Measurements from ENCODE around the gene ACP1. TPM values are rescaled to one million over a fixed set of nuclear protein-coding genes. Genes with fewer than 3 reads are reported as not detected.

Gene ACP1
- polyA plus RNA-seq, 4 donors, result 140 to 163 (median 150) TPM

GRCh38 chr2:254241-254640 is 10.5 kb upstream of the ACP1 start:
- no peak for DNase-seq (ENCODE audit: low read depth in 4 of 4, low spot score in 2 of 4)

- DNase-seq (ENCODE audit: low read depth in 4 of 4, low spot score in 2 of 4), result no peak
These were observed 9.6 kb upstream of the ACP1 start for GRCh38 chr2:255195-255594.

GRCh38 chr2:256094-256493 is 8.7 kb upstream of the ACP1 start:
- DNase-seq (ENCODE audit: low read depth in 4 of 4, low spot score in 2 of 4), result no peak

DNA sequence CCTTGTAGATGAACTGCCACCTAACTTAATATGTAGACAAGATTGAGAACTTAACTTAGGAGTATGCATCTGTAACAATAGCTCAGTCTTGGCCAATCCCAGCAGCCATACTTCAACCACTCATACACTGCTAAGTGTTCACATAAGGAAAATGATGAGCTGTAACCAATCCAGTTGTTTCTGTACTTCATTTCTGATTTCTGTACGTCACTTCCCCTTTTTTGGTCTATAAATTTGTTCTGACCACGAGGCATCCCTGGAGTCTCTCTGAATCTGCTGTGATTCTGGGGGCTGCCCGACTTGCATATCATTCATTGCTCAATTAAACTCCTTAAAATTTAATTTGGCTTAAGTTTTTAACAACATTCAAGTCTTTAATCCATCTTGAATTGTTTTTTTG is 7.3 kb upstream of the ACP1 start:
- DNase-seq (ENCODE audit: low read depth in 4 of 4, low spot score in 2 of 4), result no peak

- no peak for DNase-seq (ENCODE audit: low read depth in 4 of 4, low spot score in 2 of 4)
These were observed 6.9 kb upstream of the ACP1 start for GRCh38 chr2:257842-258241.

DNA sequence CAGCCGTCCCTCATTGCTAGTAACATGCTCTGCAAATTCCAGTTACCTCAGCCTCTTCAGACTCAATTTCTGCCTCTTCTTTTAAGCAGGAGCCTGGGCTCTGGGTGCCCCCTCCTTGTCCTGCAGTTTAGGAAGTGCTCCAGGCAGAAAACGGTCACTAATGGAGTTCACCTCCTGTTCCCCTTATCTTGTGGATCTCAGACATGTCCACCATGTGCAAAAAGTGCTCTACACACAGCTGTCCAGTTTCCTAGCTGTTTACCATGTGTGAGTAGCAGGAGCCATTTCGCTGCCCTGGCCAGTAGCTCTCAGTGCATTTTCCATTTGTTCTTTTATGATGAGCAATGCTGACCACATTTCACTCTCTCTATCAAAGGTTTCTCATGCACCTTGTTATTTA is 5.8 kb upstream of the ACP1 start:
- no peak for DNase-seq (ENCODE audit: low read depth in 4 of 4, low spot score in 2 of 4)

DNA sequence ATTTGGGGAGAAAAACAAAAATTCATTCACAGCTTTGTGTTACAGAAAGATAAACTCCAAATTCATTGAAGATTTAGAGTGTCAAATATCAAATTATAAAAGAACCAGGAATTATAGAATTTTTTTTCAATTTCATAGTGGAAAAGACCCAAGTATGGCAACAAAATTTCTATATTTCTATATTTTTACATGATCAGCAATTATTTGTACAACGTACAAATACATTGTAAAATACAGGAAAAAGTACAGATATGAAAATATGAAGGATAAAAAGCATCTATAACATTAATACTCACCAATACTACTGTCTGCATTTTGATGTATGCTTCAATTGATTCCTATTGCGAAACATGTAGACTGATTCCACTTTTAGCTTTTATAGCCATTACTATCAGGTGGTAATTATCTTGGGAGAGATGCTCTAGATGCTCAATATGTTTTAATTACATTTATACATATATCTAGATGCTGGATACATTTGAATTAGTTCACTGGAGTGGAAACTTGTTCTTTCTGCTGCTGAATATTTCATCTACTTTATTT is 4.9 kb upstream of the ACP1 start:
- no peak for DNase-seq (ENCODE audit: low read depth in 4 of 4, low spot score in 2 of 4)

GRCh38 chr2:260507-261161 is 4.1 kb upstream of the ACP1 start:
- DNase-seq (ENCODE audit: low read depth in 4 of 4, low spot score in 2 of 4), result no peak

- DNase-seq (ENCODE audit: low read depth in 4 of 4, low spot score in 2 of 4), result no peak
These were observed 2.6 kb upstream of the ACP1 start for GRCh38 chr2:262117-262516.

DNA sequence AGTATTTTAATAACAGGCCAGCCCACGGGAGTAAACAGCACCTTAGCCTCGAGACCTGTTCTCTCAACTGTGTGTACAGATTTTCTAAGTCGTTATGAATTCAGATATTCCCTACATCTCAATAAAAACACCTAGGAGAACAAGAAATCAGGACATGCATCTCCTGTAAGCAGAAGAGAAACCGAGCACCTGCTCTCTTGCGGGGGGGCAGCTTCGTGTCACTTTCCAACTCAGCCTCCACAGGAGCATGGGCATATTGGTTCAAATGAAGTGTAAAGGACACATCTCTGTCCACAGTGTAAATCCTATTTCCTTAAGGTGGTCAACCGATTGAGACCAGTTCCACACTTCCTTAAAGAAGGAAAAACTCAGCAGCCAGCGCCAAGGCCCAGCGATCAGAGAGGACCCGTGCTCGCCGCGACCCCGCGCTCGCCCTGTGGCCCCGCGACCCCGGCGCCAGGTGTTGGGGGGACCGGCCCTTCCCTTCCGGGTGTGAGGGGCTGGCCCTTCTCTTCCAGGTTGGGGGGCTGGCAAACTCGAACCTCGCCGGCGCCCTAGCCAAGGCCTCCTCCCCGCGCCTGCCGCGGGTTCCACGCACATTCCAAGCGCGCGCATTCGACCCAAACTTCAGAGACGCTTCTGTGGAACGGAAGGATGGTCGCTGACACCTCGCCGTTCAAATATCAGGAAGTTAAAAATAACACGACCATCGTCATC is 1.6 kb upstream of the ACP1 start:
- DNase-seq (ENCODE audit: low read depth in 4 of 4, low spot score in 2 of 4), result no peak

- no peak for DNase-seq (ENCODE audit: low read depth in 4 of 4, low spot score in 2 of 4)
These were observed 814 bp upstream of the ACP1 start, which contains the start of gene SH3YL1 for GRCh38 chr2:263774-264492. TSS of gene SH3YL1 (minus strand) at chr2:264032. CDS start at chr2:263984, 48 bp downstream.

- DNase-seq (ENCODE audit: low read depth in 4 of 4, low spot score in 2 of 4), result no peak
These were observed 3.6 kb downstream of the ACP1 start for GRCh38 chr2:268323-268722.

- no peak for DNase-seq (ENCODE audit: low read depth in 4 of 4, low spot score in 2 of 4)
These were observed 4.7 kb downstream of the ACP1 start for GRCh38 chr2:269356-270030.

DNA sequence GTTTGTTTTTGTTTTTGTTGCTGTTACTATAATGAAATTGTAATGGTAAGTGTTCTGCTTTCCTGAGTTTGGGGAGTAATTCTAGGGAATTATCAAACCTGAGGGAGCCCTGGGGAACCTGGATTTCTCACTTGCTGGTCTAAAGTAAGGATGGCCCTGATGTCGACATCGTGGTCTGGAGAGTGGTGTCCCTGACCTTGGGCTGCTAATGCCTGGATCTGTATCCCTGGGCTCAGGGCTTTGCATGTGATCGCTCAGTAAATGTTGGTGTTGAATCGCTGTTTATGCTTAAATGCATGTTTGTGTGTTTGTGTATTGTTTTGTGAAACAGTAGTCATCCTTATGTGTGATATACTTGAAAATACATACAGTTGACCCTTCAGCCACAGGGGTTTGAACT is 6.1 kb downstream of the ACP1 start:
- DNase-seq (ENCODE audit: low read depth in 4 of 4, low spot score in 2 of 4), result no peak

DNA sequence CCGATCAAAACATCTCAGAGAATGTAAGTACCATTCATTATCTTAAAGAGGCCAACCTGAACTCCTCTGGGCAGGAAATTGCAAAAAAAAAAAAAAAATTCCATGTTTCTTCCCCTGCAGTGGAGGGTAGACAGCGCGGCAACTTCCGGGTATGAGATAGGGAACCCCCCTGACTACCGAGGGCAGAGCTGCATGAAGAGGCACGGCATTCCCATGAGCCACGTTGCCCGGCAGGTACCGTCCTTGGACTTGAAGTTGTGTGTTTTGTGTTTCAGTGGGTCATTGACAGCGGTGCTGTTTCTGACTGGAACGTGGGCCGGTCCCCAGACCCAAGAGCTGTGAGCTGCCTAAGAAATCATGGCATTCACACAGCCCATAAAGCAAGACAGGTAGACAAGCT is 7.2 kb downstream of the ACP1 start:
- DNase-seq (ENCODE audit: low read depth in 4 of 4, low spot score in 2 of 4), result no peak

- no peak for DNase-seq (ENCODE audit: low read depth in 4 of 4, low spot score in 2 of 4)
These were observed 8.6 kb downstream of the ACP1 start for GRCh38 chr2:273333-273732.

GRCh38 chr2:274503-274902 is 9.8 kb downstream of the ACP1 start:
- no peak for DNase-seq (ENCODE audit: low read depth in 4 of 4, low spot score in 2 of 4)

- no peak for DNase-seq (ENCODE audit: low read depth in 4 of 4, low spot score in 2 of 4)
These were observed 10.7 kb downstream of the ACP1 start for GRCh38 chr2:275466-275865.

GRCh38 chr2:278312-278926 is 13.7 kb downstream of the ACP1 start:
- no peak for DNase-seq (ENCODE audit: low read depth in 4 of 4, low spot score in 2 of 4)

DNA sequence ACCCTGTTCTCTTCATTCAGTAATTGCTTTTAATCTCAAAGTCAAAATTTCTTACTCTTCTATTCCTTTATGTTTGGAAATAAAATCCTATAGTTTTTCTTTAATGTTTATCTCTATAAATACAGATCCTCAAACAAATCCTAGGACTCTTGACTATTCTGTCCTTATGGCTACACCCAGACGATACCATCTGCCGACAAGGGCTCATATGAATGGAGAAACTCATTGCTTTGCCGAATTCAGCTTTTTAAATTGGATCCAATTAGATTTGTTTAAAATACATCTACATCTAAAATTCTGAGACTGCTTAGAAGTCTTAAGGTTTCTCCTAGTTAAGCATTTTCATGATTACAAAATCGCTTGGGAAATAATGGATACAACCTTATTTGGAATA is 14.2 kb downstream of the ACP1 start:
- DNase-seq (ENCODE audit: low read depth in 4 of 4, low spot score in 2 of 4), result no peak

DNA sequence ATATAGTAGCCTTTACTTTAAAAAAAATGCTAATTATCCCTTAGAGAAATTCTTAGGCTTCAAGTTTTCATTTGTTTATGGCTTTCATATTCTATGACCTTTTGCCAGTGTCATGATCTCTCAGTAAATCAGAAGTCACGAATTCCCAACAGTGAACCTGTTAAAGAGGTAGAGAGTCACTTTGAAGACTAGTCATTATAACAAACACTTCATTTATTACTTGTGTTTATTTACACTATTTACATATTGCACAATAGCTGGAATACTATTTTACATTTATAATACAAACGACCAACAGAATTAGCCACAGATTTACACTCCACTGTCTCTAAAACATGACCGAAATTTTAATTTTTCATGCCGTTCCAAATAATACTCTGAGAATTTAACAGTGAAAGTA is 14.6 kb downstream of the ACP1 start:
- DNase-seq (ENCODE audit: low read depth in 4 of 4, low spot score in 2 of 4), result no peak
